Measurements from ENCODE around the gene EPOP.

EPOP gene

GRCh38 chr17:38658741-38659345, 15.9 kb downstream of the EPOP start:
- Histone ChIP-seq H3K4me1 (ENCODE audit: low read length) (peaks cover 41% of the 10 kb centered on the region), H3K9ac (ENCODE audit: low read length) (no peak overlapping the region), H4K20me1 (ENCODE audit: insufficient read depth, low read length) (no peaks in the 10 kb centered on the region), H3K27me3 (ENCODE audit: low read depth, low read length) (no peaks in the 10 kb centered on the region), H3K36me3 (replicated peaks; ENCODE audit: low read depth, low read length) (no peaks in the 10 kb centered on the region), H3K27ac (ENCODE audit: low read length) (no peak overlapping the region), H2AFZ (ENCODE audit: low read depth, low read length) (no peak overlapping the region), H3K4me3 (ENCODE audit: low read length) (no peak overlapping the region), H3K4me2 (ENCODE audit: low read length) (0 out of 2 replicates have a peak overlapping the region, but pooled peaks have one; percentile 66), H3K79me2 (ENCODE audit: low read length) (no peaks in the 10 kb centered on the region), H3K9me3 (ENCODE audit: insufficient read depth, low read length) (no peaks in the 10 kb centered on the region)
- no peak for TF ChIP-seq EZH2phosphoT487 (IDR thresholded peaks at IDR 0.05; ENCODE audit: low read depth)

DNA sequence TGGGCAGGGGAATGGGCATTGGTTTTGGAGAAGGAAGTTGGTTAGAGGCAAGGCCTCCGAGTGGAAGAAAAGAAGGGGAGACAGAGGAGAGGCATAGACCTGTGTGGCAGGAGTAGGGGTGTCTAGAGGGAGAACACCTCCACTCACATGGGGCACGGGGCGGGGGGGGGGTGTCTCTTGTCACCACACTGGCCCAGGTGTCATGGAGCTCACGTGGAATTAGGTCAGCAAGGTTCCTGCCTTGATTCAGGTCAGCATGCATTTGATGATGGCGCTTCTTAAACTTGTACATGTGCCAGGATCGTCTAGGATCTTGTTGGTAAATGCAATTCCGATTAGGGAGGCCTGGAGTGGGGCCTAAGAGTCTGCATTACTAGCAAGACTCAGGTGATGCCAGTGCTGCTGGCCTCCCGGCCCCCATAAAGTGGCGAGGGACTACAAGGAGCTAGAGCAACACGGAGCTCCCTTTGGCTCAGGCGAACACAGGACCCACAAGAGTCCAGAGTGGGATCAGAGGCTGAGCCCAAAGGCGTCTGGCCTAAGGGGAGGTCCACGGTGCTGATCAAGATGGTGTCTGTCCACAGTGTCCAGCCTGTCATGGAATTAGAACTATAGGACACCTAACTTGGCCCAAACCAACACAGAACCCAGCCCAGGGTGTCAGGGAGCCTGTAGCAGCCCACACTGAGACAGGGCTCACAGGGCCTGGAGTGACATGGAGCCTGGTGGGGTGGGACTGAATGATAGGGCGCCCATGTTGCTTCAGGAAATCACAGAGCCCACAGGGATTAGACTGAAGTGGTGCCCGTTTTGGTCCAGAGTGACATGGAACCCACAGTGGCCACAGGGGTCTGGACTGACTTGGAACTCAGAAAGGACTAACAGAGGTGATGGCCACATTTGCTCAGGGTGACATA, 16.7 kb downstream of the EPOP start:
- no peaks in the 10 kb centered on the region for H3K9me3 ChIP-seq (ENCODE audit: insufficient read depth, low read length)
- H3K9ac ChIP-seq (ENCODE audit: low read length): peak overlapping the region; percentile 61
- no peaks in the 10 kb centered on the region for H4K20me1 ChIP-seq (ENCODE audit: insufficient read depth, low read length)
- H3K27ac ChIP-seq (ENCODE audit: low read length): peak overlapping the region; percentile 35
- no peaks in the 10 kb centered on the region for H3K79me2 ChIP-seq (ENCODE audit: low read length)
- no peaks in the 10 kb centered on the region for H3K36me3 ChIP-seq (replicated peaks; ENCODE audit: low read depth, low read length)
- peak overlapping the region; percentile 70 for H3K4me3 ChIP-seq (ENCODE audit: low read length)
- H3K4me2 ChIP-seq (ENCODE audit: low read length): peak overlapping the region; percentile 66
- H3K27me3 ChIP-seq (ENCODE audit: low read depth, low read length): no peaks in the 10 kb centered on the region
- peak overlapping the region; percentile 30; the same call in 1 of the 2 replicates for H2AFZ ChIP-seq (ENCODE audit: low read depth, low read length)
- peaks cover 46% of the 10 kb centered on the region for H3K4me1 ChIP-seq (ENCODE audit: low read length)
- no peak for TF ChIP-seq EZH2phosphoT487 (IDR thresholded peaks at IDR 0.05; ENCODE audit: low read depth)
- TF ChIP-seq, protein P1, sequence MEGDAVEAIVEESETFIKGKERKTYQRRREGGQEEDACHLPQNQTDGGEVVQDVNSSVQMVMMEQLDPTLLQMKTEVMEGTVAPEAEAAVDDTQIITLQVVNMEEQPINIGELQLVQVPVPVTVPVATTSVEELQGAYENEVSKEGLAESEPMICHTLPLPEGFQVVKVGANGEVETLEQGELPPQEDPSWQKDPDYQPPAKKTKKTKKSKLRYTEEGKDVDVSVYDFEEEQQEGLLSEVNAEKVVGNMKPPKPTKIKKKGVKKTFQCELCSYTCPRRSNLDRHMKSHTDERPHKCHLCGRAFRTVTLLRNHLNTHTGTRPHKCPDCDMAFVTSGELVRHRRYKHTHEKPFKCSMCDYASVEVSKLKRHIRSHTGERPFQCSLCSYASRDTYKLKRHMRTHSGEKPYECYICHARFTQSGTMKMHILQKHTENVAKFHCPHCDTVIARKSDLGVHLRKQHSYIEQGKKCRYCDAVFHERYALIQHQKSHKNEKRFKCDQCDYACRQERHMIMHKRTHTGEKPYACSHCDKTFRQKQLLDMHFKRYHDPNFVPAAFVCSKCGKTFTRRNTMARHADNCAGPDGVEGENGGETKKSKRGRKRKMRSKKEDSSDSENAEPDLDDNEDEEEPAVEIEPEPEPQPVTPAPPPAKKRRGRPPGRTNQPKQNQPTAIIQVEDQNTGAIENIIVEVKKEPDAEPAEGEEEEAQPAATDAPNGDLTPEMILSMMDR (IDR thresholded peaks at IDR 0.05; ENCODE audit: low read depth, low read length): no peak

- Histone ChIP-seq H2AFZ (ENCODE audit: low read depth, low read length) (peak overlapping the region; percentile 30), H3K9ac (ENCODE audit: low read length) (peak overlapping the region; percentile 61), H3K27ac (ENCODE audit: low read length) (peak overlapping the region; percentile 35), H3K27me3 (ENCODE audit: low read depth, low read length) (no peaks in the 10 kb centered on the region), H3K4me1 (ENCODE audit: low read length) (peaks cover 46% of the 10 kb centered on the region), H3K36me3 (replicated peaks; ENCODE audit: low read depth, low read length) (no peaks in the 10 kb centered on the region), H3K4me2 (ENCODE audit: low read length) (peak overlapping the region; percentile 66), H3K9me3 (ENCODE audit: insufficient read depth, low read length) (no peaks in the 10 kb centered on the region), H4K20me1 (ENCODE audit: insufficient read depth, low read length) (no peaks in the 10 kb centered on the region), H3K79me2 (ENCODE audit: low read length) (no peaks in the 10 kb centered on the region), H3K4me3 (ENCODE audit: low read length) (peak overlapping the region; percentile 70)
- no peak for TF ChIP-seq EZH2phosphoT487 (IDR thresholded peaks at IDR 0.05; ENCODE audit: low read depth)
- TF ChIP-seq, protein P1 (IDR thresholded peaks at IDR 0.05; ENCODE audit: low read depth, low read length): no peak
These were observed 17.6 kb downstream of the EPOP start for GRCh38 chr17:38656959-38657823.

Data from OCI-LY3 (cell line).